Measurements from ENCODE around the gene CACNA1H. TPM values are rescaled to one million over a fixed set of nuclear protein-coding genes. Genes with fewer than 3 reads are reported as not detected.
"Not testable (repeated sequence)": the region's sequence is repeated elsewhere in the genome, so short reads cannot be mapped to it uniquely, and the experiment has no call there.

Gene CACNA1H
- total and polyA plus RNA-seq, 2 donors: 0.61 to 2.6 TPM

DNA sequence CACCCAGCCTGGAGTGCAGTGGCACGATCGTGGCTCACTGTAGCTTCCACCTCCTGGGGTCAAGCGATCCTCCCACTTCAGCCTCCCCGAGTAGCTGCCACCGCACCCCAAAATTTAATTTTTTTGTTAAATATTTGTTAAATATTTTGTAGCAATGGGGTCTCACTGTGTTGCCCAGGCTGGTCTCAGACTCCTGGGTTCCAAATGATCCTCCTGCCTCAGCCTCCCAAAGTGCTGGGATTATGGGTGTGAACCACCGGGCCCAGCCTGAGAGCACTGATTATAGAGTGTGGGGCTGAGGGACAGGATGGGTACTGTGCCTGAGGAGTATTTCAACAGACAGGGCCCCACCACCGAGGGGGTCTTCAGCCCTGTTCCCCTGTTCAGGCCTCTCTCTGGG is 36.5 kb downstream of the CACNA1H start:
- H3K27ac ChIP-seq (ENCODE audit: low read depth in 1 of 2, low read length in 1 of 2): no peak overlapping the region
- 77% methylated on average over 7 of the region's 7 CpGs for WGBS
- peaks cover 0 to 15% of the 10 kb centered on the region in 2 donors for H3K9me3 ChIP-seq (ENCODE audit: control insufficient read depth in 2 of 2, insufficient read depth in 1 of 2, low read length in 1 of 2)
- no peak overlapping the region for H3K4me3 ChIP-seq (ENCODE audit: low read length in 2 of 2)
- no peaks in the 10 kb centered on the region for H3K4me1 ChIP-seq (ENCODE audit: control insufficient read depth in 2 of 2, insufficient read depth in 2 of 2, low read length in 2 of 2)
- H3K36me3 ChIP-seq (ENCODE audit: control insufficient read depth in 2 of 2, insufficient read depth in 2 of 2, low read length in 1 of 2): no peaks in the 10 kb centered on the region
- H3K27me3 ChIP-seq (ENCODE audit: control insufficient read depth in 2 of 2, insufficient read depth in 1 of 2, low read length in 1 of 2): peaks cover 0 to 11% of the 10 kb centered on the region in 2 donors
- DNase-seq (ENCODE audit: low read depth in 6 of 9, low spot score in 9 of 9): no peak

DNA sequence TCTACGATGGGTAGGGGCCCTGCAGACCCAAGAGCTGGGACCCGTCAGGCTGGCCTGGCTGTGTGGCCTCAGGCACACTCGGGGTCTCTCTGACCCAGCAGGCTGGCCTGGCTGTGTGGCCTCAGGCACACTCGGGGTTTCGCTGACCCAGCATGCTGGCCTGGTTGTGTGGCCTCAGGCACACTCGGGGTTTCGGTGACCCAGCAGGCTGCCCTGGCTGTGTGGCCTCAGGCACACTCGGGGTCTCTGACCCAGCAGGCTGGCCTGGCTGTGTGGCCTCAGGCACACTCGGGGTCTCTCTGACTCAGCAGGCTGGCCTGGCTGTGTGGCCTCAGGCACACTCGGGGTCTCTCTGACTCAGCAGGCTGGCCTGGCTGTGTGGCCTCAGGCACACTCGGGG is 37.9 kb downstream of the CACNA1H start:
- DNase-seq (ENCODE audit: low read depth in 6 of 9, low spot score in 9 of 9); H3K4me3 ChIP-seq (ENCODE audit: low read length in 2 of 2); H3K4me1 ChIP-seq (ENCODE audit: control insufficient read depth in 2 of 2, insufficient read depth in 2 of 2, low read length in 2 of 2); H3K27ac ChIP-seq (ENCODE audit: low read depth in 1 of 2, low read length in 1 of 2); H3K9me3 ChIP-seq (ENCODE audit: control insufficient read depth in 2 of 2, insufficient read depth in 1 of 2, low read length in 1 of 2); H3K36me3 ChIP-seq (ENCODE audit: control insufficient read depth in 2 of 2, insufficient read depth in 2 of 2, low read length in 1 of 2): not testable (repeated sequence)
- peaks cover 0 to 12% of the 10 kb centered on the region in 2 donors for H3K27me3 ChIP-seq (ENCODE audit: control insufficient read depth in 2 of 2, insufficient read depth in 1 of 2, low read length in 1 of 2)
- WGBS: 96% methylated on average over 11 of the region's 11 CpGs

DNA sequence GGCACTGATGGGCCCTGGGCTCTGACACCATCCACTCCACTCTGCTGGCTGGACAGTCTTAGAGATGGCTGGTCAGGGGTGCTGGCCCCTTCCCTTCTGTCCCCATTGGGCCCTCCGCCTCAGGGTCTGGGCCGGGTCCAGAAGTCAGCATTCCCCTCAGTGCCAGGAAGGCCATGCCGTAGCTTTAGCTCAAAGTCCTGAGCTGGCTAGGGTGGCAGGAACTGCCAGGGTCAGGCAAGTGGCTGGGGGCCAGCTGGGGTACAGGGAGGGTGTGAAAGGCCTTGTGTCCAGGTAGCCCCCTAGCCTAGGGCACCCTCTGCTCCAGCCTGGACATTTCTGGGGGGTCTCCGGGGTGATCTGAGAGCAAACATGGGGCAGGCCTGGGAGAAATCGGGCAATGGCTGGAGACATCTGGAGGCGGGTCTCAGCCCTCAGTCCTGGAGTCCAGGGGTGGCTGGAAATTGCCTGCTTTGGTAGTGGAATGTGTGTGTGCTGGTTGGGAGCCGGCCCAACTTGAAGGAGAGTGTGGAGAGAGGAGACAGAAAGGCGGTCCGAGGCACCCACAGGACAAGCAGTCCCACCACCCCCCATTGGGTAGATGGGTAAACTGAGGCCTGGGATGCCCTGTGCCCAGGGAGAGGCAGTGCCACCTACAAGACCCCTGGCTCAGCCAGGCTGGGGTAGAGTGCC is 39.6 kb downstream of the CACNA1H start:
- 90% methylated on average over 9 of the region's 9 CpGs for WGBS
- peaks cover 0 to 12% of the 10 kb centered on the region in 2 donors for H3K27me3 ChIP-seq (ENCODE audit: control insufficient read depth in 2 of 2, insufficient read depth in 1 of 2, low read length in 1 of 2)
- H3K9me3 ChIP-seq (ENCODE audit: control insufficient read depth in 2 of 2, insufficient read depth in 1 of 2, low read length in 1 of 2): no peaks in the 10 kb centered on the region
- no peaks in the 10 kb centered on the region for H3K36me3 ChIP-seq (ENCODE audit: control insufficient read depth in 2 of 2, insufficient read depth in 2 of 2, low read length in 1 of 2)
- no peak for DNase-seq (ENCODE audit: low read depth in 6 of 9, low spot score in 9 of 9)
- no peak overlapping the region for H3K27ac ChIP-seq (ENCODE audit: low read depth in 1 of 2, low read length in 1 of 2)
- no peak overlapping the region for H3K4me3 ChIP-seq (ENCODE audit: low read length in 2 of 2)
- H3K4me1 ChIP-seq (ENCODE audit: control insufficient read depth in 2 of 2, insufficient read depth in 2 of 2, low read length in 2 of 2): no peaks in the 10 kb centered on the region

DNA sequence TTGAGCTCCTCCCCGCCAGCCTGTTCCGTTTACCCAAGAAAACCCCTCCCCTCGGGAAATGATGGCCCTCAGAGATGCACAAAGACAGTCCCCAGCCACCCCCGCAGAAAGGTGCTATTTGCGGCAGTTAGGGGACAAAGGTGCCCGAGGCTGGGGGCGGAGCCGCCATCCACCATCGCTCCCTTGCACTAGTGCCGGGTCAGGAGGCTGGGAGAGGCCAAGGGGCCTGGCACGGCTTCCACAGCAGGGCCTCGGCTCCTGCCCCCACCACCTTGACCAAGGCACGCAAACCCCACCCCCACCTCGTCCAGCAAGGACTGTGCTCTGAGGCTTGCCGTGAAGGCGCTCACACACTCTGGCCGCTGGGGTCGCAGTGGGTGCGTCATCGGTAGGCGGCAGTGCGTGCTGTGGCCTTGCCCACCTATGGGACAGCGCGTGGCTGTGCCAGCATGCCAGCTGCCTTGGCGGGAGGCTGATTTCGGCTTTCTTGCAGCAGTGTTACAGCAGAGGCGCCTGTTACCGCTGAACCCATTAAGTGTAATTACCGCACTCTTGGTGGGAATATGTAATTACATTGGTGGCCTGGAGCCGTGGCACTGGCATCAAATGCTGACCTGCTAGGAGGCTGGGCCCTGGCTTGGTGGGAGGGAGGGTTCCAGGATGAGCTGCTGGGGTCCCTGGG is 40.4 kb downstream of the CACNA1H start:
- Histone ChIP-seq H3K4me3 (ENCODE audit: low read length in 2 of 2) (no peak overlapping the region), H3K27me3 (ENCODE audit: control insufficient read depth in 2 of 2, insufficient read depth in 1 of 2, low read length in 1 of 2) (peaks cover 0 to 12% of the 10 kb centered on the region in 2 donors), H3K27ac (ENCODE audit: low read depth in 1 of 2, low read length in 1 of 2) (no peak overlapping the region), H3K4me1 (ENCODE audit: control insufficient read depth in 2 of 2, insufficient read depth in 2 of 2, low read length in 2 of 2) (no peaks in the 10 kb centered on the region), H3K36me3 (ENCODE audit: control insufficient read depth in 2 of 2, insufficient read depth in 2 of 2, low read length in 1 of 2) (no peaks in the 10 kb centered on the region), H3K9me3 (ENCODE audit: control insufficient read depth in 2 of 2, insufficient read depth in 1 of 2, low read length in 1 of 2) (no peaks in the 10 kb centered on the region)
- 74% methylated on average over 30 of the region's 30 CpGs for WGBS
- no peak for DNase-seq (ENCODE audit: low read depth in 6 of 9, low spot score in 9 of 9)

DNA sequence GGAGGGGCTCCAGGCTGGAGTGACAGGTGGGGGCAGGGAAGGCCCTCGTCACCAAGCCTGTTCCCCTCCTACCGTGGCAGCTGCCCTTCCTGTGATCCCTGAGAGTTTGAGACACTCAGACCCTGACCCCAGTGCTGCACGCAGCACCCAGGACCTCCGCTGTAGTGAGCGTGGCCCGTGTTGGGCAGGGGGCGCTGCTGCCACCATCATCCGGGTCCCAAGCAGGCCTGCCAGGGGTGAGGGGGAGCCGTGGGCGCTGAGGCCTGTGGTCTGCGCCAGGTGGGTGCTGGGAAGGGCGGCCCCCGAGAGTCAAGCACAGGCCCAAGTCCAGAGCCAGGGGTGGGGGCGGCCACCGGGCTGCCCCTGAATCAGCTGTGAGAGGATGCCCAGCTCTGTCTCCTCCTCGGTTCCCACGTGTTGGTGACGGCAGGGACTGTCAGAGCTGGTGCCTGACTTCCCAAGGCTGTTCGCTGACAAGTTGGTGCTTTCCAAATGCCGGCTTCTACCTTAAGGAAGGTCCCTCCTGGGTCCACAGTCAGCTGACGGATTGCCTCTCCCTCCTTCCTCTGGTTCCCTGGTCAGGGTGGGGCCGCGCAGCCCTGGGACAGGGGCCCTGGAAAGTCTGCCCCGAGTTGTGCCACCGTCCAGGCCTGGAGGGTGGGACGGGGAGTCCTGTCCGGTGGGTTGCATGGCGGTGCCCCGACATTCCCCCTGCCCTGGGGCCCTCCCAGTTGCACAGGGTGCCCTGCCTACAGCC is 41.1 kb downstream of the CACNA1H start:
- H3K36me3 ChIP-seq (ENCODE audit: control insufficient read depth in 2 of 2, insufficient read depth in 2 of 2, low read length in 1 of 2): no peaks in the 10 kb centered on the region
- peaks cover 0 to 7% of the 10 kb centered on the region in 2 donors for H3K27me3 ChIP-seq (ENCODE audit: control insufficient read depth in 2 of 2, insufficient read depth in 1 of 2, low read length in 1 of 2)
- WGBS: 80% methylated on average over 29 of the region's 29 CpGs
- H3K27ac ChIP-seq (ENCODE audit: low read depth in 1 of 2, low read length in 1 of 2): no peak overlapping the region
- no peaks in the 10 kb centered on the region for H3K4me1 ChIP-seq (ENCODE audit: control insufficient read depth in 2 of 2, insufficient read depth in 2 of 2, low read length in 2 of 2)
- H3K9me3 ChIP-seq (ENCODE audit: control insufficient read depth in 2 of 2, insufficient read depth in 1 of 2, low read length in 1 of 2): no peaks in the 10 kb centered on the region
- H3K4me3 ChIP-seq (ENCODE audit: low read length in 2 of 2): no peak overlapping the region
- DNase-seq (ENCODE audit: low read depth in 6 of 9, low spot score in 9 of 9): no peak

DNA sequence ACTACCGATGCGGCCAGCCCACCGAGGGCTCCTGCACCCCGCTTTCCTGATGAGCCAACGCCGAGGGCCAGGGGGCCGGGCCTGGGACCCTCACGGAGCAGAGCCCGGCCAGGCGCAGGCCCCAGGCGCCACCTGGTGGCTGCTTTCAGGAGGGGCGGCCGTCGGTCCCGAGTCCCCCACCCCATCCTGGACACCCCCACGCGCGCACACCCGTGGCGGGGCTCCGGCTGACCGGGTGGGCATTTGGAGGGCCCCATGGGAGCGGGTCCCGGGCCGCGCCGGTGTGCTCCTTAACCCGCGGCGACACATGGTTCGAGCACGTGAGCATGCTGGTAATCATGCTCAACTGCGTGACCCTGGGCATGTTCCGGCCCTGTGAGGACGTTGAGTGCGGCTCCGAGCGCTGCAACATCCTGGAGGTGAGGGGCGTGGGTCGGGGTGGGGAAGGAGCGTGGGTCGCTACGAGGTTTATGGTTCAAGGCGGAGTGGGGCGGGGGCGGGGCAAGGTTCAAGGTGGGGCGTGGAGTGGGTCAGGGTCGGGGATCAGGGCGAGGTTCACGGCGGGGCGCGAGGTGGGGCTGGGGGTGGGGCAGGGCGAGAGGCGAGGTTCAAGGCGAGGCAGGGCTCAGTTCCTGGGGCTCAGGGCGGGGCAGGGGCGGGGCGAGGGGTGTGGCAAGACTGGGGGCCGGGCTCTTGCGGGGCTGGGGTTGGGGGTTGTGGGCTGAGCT is 41.9 kb downstream of the CACNA1H start:
- H3K27ac ChIP-seq (ENCODE audit: low read depth in 1 of 2, low read length in 1 of 2): no peak overlapping the region
- WGBS: 35% methylated on average over 61 of the region's 61 CpGs
- DNase-seq (ENCODE audit: low read depth in 6 of 9, low spot score in 9 of 9): peak in 2 of 9 donors; percentile 7 to 12

DNA sequence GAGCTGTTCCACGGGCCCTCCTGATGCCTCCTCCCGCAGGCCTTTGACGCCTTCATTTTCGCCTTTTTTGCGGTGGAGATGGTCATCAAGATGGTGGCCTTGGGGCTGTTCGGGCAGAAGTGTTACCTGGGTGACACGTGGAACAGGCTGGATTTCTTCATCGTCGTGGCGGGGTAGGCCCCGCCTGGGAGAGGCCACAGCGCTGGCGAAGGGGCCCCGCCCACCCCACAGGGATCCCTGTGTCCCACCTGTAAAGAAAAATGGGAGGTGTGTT is 42.4 kb downstream of the CACNA1H start:
- H3K27me3 ChIP-seq (ENCODE audit: control insufficient read depth in 2 of 2, insufficient read depth in 1 of 2, low read length in 1 of 2): peaks cover 0 to 7% of the 10 kb centered on the region in 2 donors
- peaks cover 0 to 11% of the 10 kb centered on the region in 2 donors for H3K9me3 ChIP-seq (ENCODE audit: control insufficient read depth in 2 of 2, insufficient read depth in 1 of 2, low read length in 1 of 2)
- H3K27ac ChIP-seq (ENCODE audit: low read depth in 1 of 2, low read length in 1 of 2): no peak overlapping the region
- H3K4me1 ChIP-seq (ENCODE audit: control insufficient read depth in 2 of 2, insufficient read depth in 2 of 2, low read length in 2 of 2): no peaks in the 10 kb centered on the region
- 79% methylated on average over 14 of the region's 14 CpGs for WGBS
- H3K36me3 ChIP-seq (ENCODE audit: control insufficient read depth in 2 of 2, insufficient read depth in 2 of 2, low read length in 1 of 2): no peaks in the 10 kb centered on the region
- no peak for DNase-seq (ENCODE audit: low read depth in 6 of 9, low spot score in 9 of 9)
- H3K4me3 ChIP-seq (ENCODE audit: low read length in 2 of 2): no peak overlapping the region

More for the DNA sequence above, 41.9 kb downstream of the CACNA1H start:
- H3K4me3 ChIP-seq (ENCODE audit: low read length in 2 of 2): no peak overlapping the region
- peaks cover 0 to 6% of the 10 kb centered on the region in 2 donors for H3K9me3 ChIP-seq (ENCODE audit: control insufficient read depth in 2 of 2, insufficient read depth in 1 of 2, low read length in 1 of 2)
- H3K4me1 ChIP-seq (ENCODE audit: control insufficient read depth in 2 of 2, insufficient read depth in 2 of 2, low read length in 2 of 2): no peaks in the 10 kb centered on the region
- H3K27me3 ChIP-seq (ENCODE audit: control insufficient read depth in 2 of 2, insufficient read depth in 1 of 2, low read length in 1 of 2): peaks cover 0 to 7% of the 10 kb centered on the region in 2 donors
- H3K36me3 ChIP-seq (ENCODE audit: control insufficient read depth in 2 of 2, insufficient read depth in 2 of 2, low read length in 1 of 2): no peaks in the 10 kb centered on the region

DNA sequence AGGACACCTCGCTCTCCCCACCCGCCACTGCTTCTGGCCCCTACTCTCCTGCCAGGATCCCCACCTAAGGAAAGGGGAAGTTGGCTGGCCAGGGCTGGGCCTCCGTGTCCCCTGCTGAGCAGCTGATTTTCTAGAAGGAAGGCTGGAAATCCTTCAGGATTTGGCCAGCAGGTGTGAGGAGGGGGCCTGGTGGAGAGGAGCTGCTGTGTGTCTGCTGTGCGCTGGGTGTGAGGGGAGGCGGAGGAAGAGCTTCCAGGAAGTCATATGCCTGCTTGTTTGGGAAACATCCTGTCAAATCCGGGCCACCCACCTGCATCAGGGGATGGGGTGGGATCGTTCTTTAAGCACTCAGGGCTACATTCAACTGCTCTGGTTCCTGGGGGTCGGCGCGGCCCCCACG is 43.6 kb downstream of the CACNA1H start:
- no peak overlapping the region for H3K4me3 ChIP-seq (ENCODE audit: low read length in 2 of 2)
- peaks cover 0 to 7% of the 10 kb centered on the region in 2 donors for H3K27me3 ChIP-seq (ENCODE audit: control insufficient read depth in 2 of 2, insufficient read depth in 1 of 2, low read length in 1 of 2)
- peaks cover 0 to 16% of the 10 kb centered on the region in 2 donors for H3K9me3 ChIP-seq (ENCODE audit: control insufficient read depth in 2 of 2, insufficient read depth in 1 of 2, low read length in 1 of 2)
- WGBS: 62% methylated on average over 11 of the region's 11 CpGs
- no peak for DNase-seq (ENCODE audit: low read depth in 6 of 9, low spot score in 9 of 9)
- H3K4me1 ChIP-seq (ENCODE audit: control insufficient read depth in 2 of 2, insufficient read depth in 2 of 2, low read length in 2 of 2): no peaks in the 10 kb centered on the region
- no peak overlapping the region for H3K27ac ChIP-seq (ENCODE audit: low read depth in 1 of 2, low read length in 1 of 2)
- no peaks in the 10 kb centered on the region for H3K36me3 ChIP-seq (ENCODE audit: control insufficient read depth in 2 of 2, insufficient read depth in 2 of 2, low read length in 1 of 2)

All from thymus (tissue), 11 donors.